ENCODE results near the gene TANC1.

- no peak for TF ChIP-seq CTCF (IDR thresholded peaks at IDR 0.05)
- TF ChIP-seq POLR2AphosphoS5 (IDR thresholded peaks at IDR 0.05; ENCODE audit: insufficient read depth in 1 of 2, low read depth in 1 of 2): no peak
Observed at GRCh38 chr2:159149747-159150146, 181.3 kb downstream of the TANC1 start.

Measured in vagina (tissue), 2 donors.